Measurements from ENCODE around the gene TERB1.

DNA sequence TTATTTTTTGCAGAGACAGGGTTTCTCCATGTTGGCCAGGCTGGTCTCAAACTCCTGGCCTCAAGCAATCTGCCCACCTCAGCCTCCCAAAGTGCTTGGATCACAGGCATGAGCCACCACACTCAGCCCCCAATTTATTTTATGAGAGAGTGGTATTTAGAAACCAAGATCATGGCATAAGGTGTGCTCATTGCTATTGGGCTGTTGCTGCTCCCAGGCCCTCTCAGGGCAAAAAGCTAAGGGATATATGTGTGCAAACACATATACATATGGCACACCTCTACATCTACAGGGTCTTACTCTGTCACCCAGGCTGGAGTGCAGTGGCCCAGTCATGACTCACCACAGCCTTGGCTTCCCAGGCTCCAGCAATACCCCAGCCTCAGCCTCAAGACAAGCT is 89.8 kb downstream of the TERB1 start:
- TF ChIP-seq POLR2A (IDR thresholded peaks at IDR 0.05) (no peak), POLR2AphosphoS5 (IDR thresholded peaks at IDR 0.05) (no peak)
- TF ChIP-seq, protein P1, sequence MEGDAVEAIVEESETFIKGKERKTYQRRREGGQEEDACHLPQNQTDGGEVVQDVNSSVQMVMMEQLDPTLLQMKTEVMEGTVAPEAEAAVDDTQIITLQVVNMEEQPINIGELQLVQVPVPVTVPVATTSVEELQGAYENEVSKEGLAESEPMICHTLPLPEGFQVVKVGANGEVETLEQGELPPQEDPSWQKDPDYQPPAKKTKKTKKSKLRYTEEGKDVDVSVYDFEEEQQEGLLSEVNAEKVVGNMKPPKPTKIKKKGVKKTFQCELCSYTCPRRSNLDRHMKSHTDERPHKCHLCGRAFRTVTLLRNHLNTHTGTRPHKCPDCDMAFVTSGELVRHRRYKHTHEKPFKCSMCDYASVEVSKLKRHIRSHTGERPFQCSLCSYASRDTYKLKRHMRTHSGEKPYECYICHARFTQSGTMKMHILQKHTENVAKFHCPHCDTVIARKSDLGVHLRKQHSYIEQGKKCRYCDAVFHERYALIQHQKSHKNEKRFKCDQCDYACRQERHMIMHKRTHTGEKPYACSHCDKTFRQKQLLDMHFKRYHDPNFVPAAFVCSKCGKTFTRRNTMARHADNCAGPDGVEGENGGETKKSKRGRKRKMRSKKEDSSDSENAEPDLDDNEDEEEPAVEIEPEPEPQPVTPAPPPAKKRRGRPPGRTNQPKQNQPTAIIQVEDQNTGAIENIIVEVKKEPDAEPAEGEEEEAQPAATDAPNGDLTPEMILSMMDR (IDR thresholded peaks at IDR 0.05): no peak
